DOHH2 (cell line): Measurements from ENCODE around the gene CREB5.
A peak's percentile ranks its signal among the peaks of the same experiment; 100 is the strongest.

Experiments used
- EZH2phosphoT487 ChIP-seq: fragments of 200-600 bp; sonication (generic); IDR thresholded peaks from 2 replicates; pipeline ENCODE4 v1.6.1; 2017; ENCODE audit warnings: borderline replicate concordance, mild to moderate bottlenecking, antibody characterized with exemption, low read length, moderate library complexity, mixed read lengths
- TF ChIP-seq, protein P1 (sequence below): fragments of 200-600 bp; sonication (generic); IDR thresholded peaks from one replicate; pipeline ENCODE4 v1.5.1; 2014; ENCODE audit warnings: antibody characterized with exemption, mild to moderate bottlenecking, low read depth, low read length; ENCODE audit not compliant: poor library complexity, severe bottlenecking

GRCh38 chr7:28389504-28390395 is 22.6 kb upstream of the CREB5 start:
- TF ChIP-seq EZH2phosphoT487 = no peak
- TF ChIP-seq, protein P1, sequence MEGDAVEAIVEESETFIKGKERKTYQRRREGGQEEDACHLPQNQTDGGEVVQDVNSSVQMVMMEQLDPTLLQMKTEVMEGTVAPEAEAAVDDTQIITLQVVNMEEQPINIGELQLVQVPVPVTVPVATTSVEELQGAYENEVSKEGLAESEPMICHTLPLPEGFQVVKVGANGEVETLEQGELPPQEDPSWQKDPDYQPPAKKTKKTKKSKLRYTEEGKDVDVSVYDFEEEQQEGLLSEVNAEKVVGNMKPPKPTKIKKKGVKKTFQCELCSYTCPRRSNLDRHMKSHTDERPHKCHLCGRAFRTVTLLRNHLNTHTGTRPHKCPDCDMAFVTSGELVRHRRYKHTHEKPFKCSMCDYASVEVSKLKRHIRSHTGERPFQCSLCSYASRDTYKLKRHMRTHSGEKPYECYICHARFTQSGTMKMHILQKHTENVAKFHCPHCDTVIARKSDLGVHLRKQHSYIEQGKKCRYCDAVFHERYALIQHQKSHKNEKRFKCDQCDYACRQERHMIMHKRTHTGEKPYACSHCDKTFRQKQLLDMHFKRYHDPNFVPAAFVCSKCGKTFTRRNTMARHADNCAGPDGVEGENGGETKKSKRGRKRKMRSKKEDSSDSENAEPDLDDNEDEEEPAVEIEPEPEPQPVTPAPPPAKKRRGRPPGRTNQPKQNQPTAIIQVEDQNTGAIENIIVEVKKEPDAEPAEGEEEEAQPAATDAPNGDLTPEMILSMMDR = peak; percentile 96
